ENCODE measurements around the gene TARP.
"Not testable (repeated sequence)": the region's sequence is repeated elsewhere in the genome, so short reads cannot be mapped to it uniquely, and the experiment has no call there.

DNA sequence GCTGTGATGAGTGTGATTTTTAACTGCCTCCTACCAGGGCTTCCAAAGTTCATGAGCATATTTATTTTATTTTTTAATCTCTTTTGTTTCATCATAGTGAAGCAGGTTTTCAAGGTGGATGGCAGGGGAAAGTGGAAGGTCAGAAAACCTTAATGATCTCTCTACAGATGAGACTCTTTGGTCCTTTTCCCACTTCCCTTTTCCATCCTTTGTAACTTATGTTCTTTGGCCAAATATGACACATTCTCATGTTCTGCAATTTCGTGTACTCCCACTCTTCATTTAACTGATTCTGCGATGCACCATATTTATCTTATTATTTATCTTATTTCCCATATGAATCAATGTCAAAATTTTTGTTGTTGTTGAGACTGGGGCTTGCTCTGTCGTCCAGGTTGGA, 7.5 kb downstream of the TARP start:
- TF ChIP-seq, protein P1, sequence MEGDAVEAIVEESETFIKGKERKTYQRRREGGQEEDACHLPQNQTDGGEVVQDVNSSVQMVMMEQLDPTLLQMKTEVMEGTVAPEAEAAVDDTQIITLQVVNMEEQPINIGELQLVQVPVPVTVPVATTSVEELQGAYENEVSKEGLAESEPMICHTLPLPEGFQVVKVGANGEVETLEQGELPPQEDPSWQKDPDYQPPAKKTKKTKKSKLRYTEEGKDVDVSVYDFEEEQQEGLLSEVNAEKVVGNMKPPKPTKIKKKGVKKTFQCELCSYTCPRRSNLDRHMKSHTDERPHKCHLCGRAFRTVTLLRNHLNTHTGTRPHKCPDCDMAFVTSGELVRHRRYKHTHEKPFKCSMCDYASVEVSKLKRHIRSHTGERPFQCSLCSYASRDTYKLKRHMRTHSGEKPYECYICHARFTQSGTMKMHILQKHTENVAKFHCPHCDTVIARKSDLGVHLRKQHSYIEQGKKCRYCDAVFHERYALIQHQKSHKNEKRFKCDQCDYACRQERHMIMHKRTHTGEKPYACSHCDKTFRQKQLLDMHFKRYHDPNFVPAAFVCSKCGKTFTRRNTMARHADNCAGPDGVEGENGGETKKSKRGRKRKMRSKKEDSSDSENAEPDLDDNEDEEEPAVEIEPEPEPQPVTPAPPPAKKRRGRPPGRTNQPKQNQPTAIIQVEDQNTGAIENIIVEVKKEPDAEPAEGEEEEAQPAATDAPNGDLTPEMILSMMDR (conservative IDR thresholded peaks at IDR 0.05; ENCODE audit: low read depth, low read length) = not testable (repeated sequence)
- not testable (repeated sequence) for TF ChIP-seq POLR2A (IDR thresholded peaks at IDR 0.05; ENCODE audit: low read depth, low read length); RAD21 (IDR thresholded peaks at IDR 0.05; ENCODE audit: low read length); MXI1 (IDR thresholded peaks at IDR 0.05; ENCODE audit: borderline replicate concordance, low read depth, low read length); RCOR1 (IDR thresholded peaks at IDR 0.05; ENCODE audit: insufficient replicate concordance, low read length); MAZ (IDR thresholded peaks at IDR 0.05; ENCODE audit: borderline replicate concordance, low read depth, low read length); RFX5 (IDR thresholded peaks at IDR 0.05; ENCODE audit: low read depth, low read length); BHLHE40 (IDR thresholded peaks at IDR 0.05; ENCODE audit: low read depth, low read length); SMC3 (IDR thresholded peaks at IDR 0.05; ENCODE audit: low read depth, low read length)
- TF ChIP-seq, protein P2, sequence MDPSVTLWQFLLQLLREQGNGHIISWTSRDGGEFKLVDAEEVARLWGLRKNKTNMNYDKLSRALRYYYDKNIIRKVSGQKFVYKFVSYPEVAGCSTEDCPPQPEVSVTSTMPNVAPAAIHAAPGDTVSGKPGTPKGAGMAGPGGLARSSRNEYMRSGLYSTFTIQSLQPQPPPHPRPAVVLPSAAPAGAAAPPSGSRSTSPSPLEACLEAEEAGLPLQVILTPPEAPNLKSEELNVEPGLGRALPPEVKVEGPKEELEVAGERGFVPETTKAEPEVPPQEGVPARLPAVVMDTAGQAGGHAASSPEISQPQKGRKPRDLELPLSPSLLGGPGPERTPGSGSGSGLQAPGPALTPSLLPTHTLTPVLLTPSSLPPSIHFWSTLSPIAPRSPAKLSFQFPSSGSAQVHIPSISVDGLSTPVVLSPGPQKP (IDR thresholded peaks at IDR 0.05; ENCODE audit: borderline replicate concordance, low read depth, low read length) = not testable (repeated sequence)
